Cardiac ventricle fibroblast (primary cell): ENCODE data around the gene PANX3. TPM values are rescaled to one million over a fixed set of nuclear protein-coding genes. Genes with fewer than 3 reads are reported as not detected.

Experiments
- total RNA-seq: library from RNA; depleted of rRNA; stranded (reverse); fragments of >200 nt; gene quantifications from 2 replicates; pipeline ENCODE4 v1.2.3, GENCODE V29; 2015

Gene PANX3, protein sequence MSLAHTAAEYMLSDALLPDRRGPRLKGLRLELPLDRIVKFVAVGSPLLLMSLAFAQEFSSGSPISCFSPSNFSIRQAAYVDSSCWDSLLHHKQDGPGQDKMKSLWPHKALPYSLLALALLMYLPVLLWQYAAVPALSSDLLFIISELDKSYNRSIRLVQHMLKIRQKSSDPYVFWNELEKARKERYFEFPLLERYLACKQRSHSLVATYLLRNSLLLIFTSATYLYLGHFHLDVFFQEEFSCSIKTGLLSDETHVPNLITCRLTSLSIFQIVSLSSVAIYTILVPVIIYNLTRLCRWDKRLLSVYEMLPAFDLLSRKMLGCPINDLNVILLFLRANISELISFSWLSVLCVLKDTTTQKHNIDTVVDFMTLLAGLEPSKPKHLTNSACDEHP
- not detected in 2 replicates for total RNA-seq

GRCh38 chr11:124611064-124611463 lies at the start of gene PANX3:
PANX3 (plus strand) TSS chr11:124611428; CDS start chr11:124611557, 129 bp downstream.

DNA sequence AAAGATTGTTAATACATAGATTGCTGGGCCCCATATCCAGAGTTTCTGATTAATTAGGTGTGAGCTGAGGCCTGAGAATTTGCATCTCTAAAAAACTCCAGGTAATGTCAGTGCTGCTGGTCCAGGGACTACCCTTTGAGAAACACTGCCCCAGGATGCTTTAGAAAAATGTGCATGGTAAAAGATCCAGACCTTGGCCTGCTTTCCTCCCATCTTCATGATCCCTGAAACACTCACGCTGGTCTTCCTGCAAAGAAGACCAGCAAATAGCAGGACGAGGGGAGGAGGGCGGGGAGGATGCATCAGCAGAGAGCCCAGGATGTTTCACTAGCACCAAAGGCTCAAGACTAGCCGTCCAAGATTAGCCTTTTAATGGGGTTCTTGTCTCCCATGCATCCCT lies 41.5 kb upstream of the PANX3 start, which contains the start of gene OR8A1:
TSS of gene OR8A1 (plus strand) at position 301 of the 400 bp plus-strand sequence. CDS start 123 bp downstream, outside the sequence.

GRCh38 chr11:124622531-124623451 lies 11.6 kb downstream of the PANX3 start, which contains the start of gene TBRG1:
TBRG1 (plus strand) TSS chr11:124622864; CDS start chr11:124623084, 220 bp downstream.

Other genes starting within 250 kb of the PANX3 start
- gene OR8B2, start 226.9 kb upstream of the PANX3 start, total RNA-seq: not detected in 2 replicates
- not detected in 2 replicates for gene OR8B3, start 212.4 kb upstream of the PANX3 start, total RNA-seq
- gene OR8B4, start 186.6 kb upstream of the PANX3 start, total RNA-seq: not detected in 2 replicates
- not detected in 2 replicates for gene OR8B8, start 165.7 kb upstream of the PANX3 start, total RNA-seq
- gene OR8B12, start 67.8 kb upstream of the PANX3 start, total RNA-seq: not detected in 2 replicates
- gene OR8A1, start 41.4 kb upstream of the PANX3 start, total RNA-seq: not detected in 2 replicates
- gene TBRG1, start 11.4 kb downstream of the PANX3 start, total RNA-seq: 18.7 and 22.3 TPM in 2 replicates
- 37.9 and 40.4 TPM in 2 replicates for gene SIAE, start 62.3 kb downstream of the PANX3 start, total RNA-seq
- gene SPA17, start 62.5 kb downstream of the PANX3 start, total RNA-seq: 1.7 and 2.1 TPM in 2 replicates
- 0.39 TPM in 1 of 2 replicates, not detected in the other for gene NRGN, start 128.5 kb downstream of the PANX3 start, total RNA-seq
- not detected in 2 replicates for gene VSIG2, start 140.8 kb downstream of the PANX3 start, total RNA-seq
- gene ESAM, start 150.9 kb downstream of the PANX3 start, total RNA-seq: 8.5 and 10.4 TPM in 2 replicates
- gene MSANTD2, start 189.0 kb downstream of the PANX3 start, total RNA-seq: 6.0 and 10.4 TPM in 2 replicates